HEK293 (cell line): ENCODE results near the gene RSPO4.

Experiments
- CTCF ChIA-PET: fragments of 350-600 bp; formaldehyde crosslinking; extraction: SDS; loops from one replicate; lab custom pipeline; 2021; ENCODE audit warnings: antibody characterized with exemption; lab: Yijun Ruan, JAX
- POLR2A ChIA-PET: fragments of 300-600 bp; formaldehyde crosslinking; extraction: SDS; loops from one replicate; lab custom pipeline; 2020; ENCODE audit warnings: antibody characterized with exemption, inconsistent platforms; lab: Yijun Ruan, JAX
- H3K27ac ChIP-seq: fragments of 200-500 bp; sonication (Bioruptor generic); 2 replicates; pipeline ENCODE4 v1.5.1; 2014; ENCODE audit warnings: low read depth, low read length, control low read depth, inconsistent platforms; ENCODE audit errors: extremely low read depth
- H3K36me3 ChIP-seq, 2 experiments: fragments of 200-500 bp in 1 of 2; sonication (Bioruptor generic) in 1 of 2; 1 replicate in 1 of 2; 2 replicates in 1 of 2; pipeline ENCODE4 v1.5.1; 2014 to 2017; ENCODE audit warnings: inconsistent platforms in 2 of 2, low read length in 2 of 2; ENCODE audit not compliant: control insufficient read depth in 2 of 2, insufficient read depth in 1 of 2
- H3K4me1 ChIP-seq: fragments of 200-500 bp; sonication (Bioruptor generic); 2 replicates; pipeline ENCODE4 v1.5.1; 2014; ENCODE audit warnings: mild to moderate bottlenecking, low read length, inconsistent platforms; ENCODE audit not compliant: control insufficient read depth, insufficient read depth
- H3K4me3 ChIP-seq: 2 replicates; pipeline ENCODE4 v1.5.1; 2011; ENCODE audit warnings: low read depth, mild to moderate bottlenecking, control low read depth, low read length, moderate library complexity
- H3K9me3 ChIP-seq: fragments of 200-500 bp; sonication (Bioruptor generic); 2 replicates; pipeline ENCODE4 v1.5.1; 2014; ENCODE audit warnings: low read depth, low read length, inconsistent platforms; ENCODE audit not compliant: control insufficient read depth, insufficient read depth
- ATF2 ChIP-seq: fragments of 450-650 bp; formaldehyde crosslinking; IDR thresholded peaks from 2 replicates; pipeline ENCODE4 v1.5.1; 2016; ENCODE audit warnings: missing biosample characterization, missing genetic modification characterization, low read depth
- GLI2 ChIP-seq: fragments of 450-650 bp; formaldehyde crosslinking; IDR thresholded peaks from 2 replicates; pipeline ENCODE4; 2017; ENCODE audit warnings: missing biosample characterization, missing genetic modification characterization, low read depth, borderline replicate concordance
- IKZF3 ChIP-seq: fragments of 450-650 bp; IDR thresholded peaks from 2 replicates; pipeline ENCODE4 v1.5.0; 2018; ENCODE audit warnings: missing biosample characterization, mild to moderate bottlenecking, missing genetic modification characterization, moderate library complexity
- KLF8 ChIP-seq: fragments of 450-650 bp; formaldehyde crosslinking; IDR thresholded peaks from 2 replicates; pipeline ENCODE4 v1.5.1; 2016; ENCODE audit warnings: missing biosample characterization, missing genetic modification characterization
- SCRT2 ChIP-seq: fragments of 450-650 bp; formaldehyde crosslinking; IDR thresholded peaks from 2 replicates; pipeline ENCODE4 v1.5.1; 2016; ENCODE audit warnings: missing biosample characterization, missing genetic modification characterization
- ZNF10 ChIP-seq: fragments of 450-650 bp; formaldehyde crosslinking; IDR thresholded peaks from 2 replicates; pipeline ENCODE4 v1.5.1; 2017; ENCODE audit warnings: missing biosample characterization, missing genetic modification characterization
- ZNF121 ChIP-seq: fragments of 450-650 bp; formaldehyde crosslinking; IDR thresholded peaks from 2 replicates; pipeline ENCODE4 v1.5.1; 2016; ENCODE audit warnings: missing biosample characterization, missing genetic modification characterization
- ZNF132 ChIP-seq: fragments of 450-650 bp; formaldehyde crosslinking; IDR thresholded peaks from 2 replicates; pipeline ENCODE4 v1.5.1; 2017; ENCODE audit warnings: missing biosample characterization, missing genetic modification characterization, borderline replicate concordance
- ZNF324 ChIP-seq: fragments of 450-650 bp; formaldehyde crosslinking; IDR thresholded peaks from 2 replicates; pipeline ENCODE4 v1.5.1; 2016; ENCODE audit warnings: missing biosample characterization, missing genetic modification characterization
- ZNF449 ChIP-seq: fragments of 450-650 bp; formaldehyde crosslinking; IDR thresholded peaks from 2 replicates; pipeline ENCODE4 v1.5.1; 2017; ENCODE audit warnings: missing biosample characterization, mild to moderate bottlenecking, missing genetic modification characterization, moderate library complexity
- ZNF514 ChIP-seq: fragments of 450-650 bp; formaldehyde crosslinking; IDR thresholded peaks from 2 replicates; pipeline ENCODE4 v1.5.1; 2016; ENCODE audit warnings: missing biosample characterization, missing genetic modification characterization
- ZNF530 ChIP-seq: fragments of 450-650 bp; formaldehyde crosslinking; IDR thresholded peaks from 2 replicates; pipeline ENCODE4 v1.5.1; 2016; ENCODE audit warnings: low read depth, missing biosample characterization, missing genetic modification characterization
- ZNF544 ChIP-seq: fragments of 450-650 bp; formaldehyde crosslinking; IDR thresholded peaks from 2 replicates; pipeline ENCODE4 v1.5.0; 2017; ENCODE audit warnings: missing biosample characterization, missing genetic modification characterization
- ZNF571 ChIP-seq: fragments of 450-650 bp; formaldehyde crosslinking; IDR thresholded peaks from 2 replicates; pipeline ENCODE4 v1.5.0; 2017; ENCODE audit warnings: missing biosample characterization, missing genetic modification characterization
- ZNF580 ChIP-seq: fragments of 450-650 bp; formaldehyde crosslinking; IDR thresholded peaks from 2 replicates; pipeline ENCODE4 v1.5.1; 2016; ENCODE audit warnings: missing biosample characterization, missing genetic modification characterization
- ZNF626 ChIP-seq: fragments of 450-650 bp; sonication (Bioruptor Pico); formaldehyde crosslinking; IDR thresholded peaks from 2 replicates; pipeline ENCODE4 v1.5.1; 2018; ENCODE audit warnings: missing biosample characterization, missing genetic modification characterization, inconsistent platforms
- ZSCAN30 ChIP-seq: fragments of 450-650 bp; IDR thresholded peaks from 2 replicates; pipeline ENCODE4 v1.5.1; 2018; ENCODE audit warnings: missing biosample characterization, mild to moderate bottlenecking, missing genetic modification characterization, moderate library complexity
- TF ChIP-seq, protein P1 (sequence below): fragments of 450-650 bp; formaldehyde crosslinking; conservative IDR thresholded peaks from 2 replicates; pipeline ENCODE4 v1.5.1; 2016; ENCODE audit warnings: low read depth, missing biosample characterization, missing genetic modification characterization
- TF ChIP-seq, protein P2 (sequence below): fragments of 450-650 bp; formaldehyde crosslinking; IDR thresholded peaks from 2 replicates; pipeline ENCODE4 v1.5.1; 2016; ENCODE audit warnings: missing biosample characterization, missing genetic modification characterization
- TF ChIP-seq, protein P3 (sequence below): fragments of 450-650 bp; formaldehyde crosslinking; IDR thresholded peaks from 2 replicates; pipeline ENCODE4 v1.5.1; 2016; ENCODE audit warnings: missing biosample characterization, missing genetic modification characterization

RSPO4 gene

DNA sequence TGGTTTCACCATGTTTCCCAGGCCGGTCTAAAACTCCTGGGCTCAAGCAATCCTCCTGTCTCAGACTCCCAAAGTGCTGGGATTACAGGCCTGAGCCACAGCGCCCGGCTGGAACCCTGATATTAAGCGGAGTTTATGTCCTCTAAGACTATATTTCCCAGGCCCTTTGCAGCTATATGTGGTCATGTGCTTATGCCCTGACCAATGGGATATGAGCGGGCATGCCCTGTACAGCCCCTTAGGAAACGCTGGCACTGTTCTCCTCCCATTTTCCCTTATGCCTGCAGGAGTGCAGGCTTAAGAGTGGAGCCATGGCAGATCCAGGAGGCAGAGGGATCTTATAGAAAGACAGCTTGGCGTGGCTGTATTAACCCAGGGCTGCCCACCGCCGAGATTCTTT lies 29.9 kb downstream of the RSPO4 start:
- H3K4me1 ChIP-seq: no peaks in the 10 kb centered on the region; the same call in 1 of the 2 replicates
- TF ChIP-seq ZNF544 (tag by site-specific recombination) (no peak), SCRT2 (tag by site-specific recombination) (no peak), KLF8 (tag by site-specific recombination) (no peak), ZNF449 (tag by site-specific recombination) (no peak), ZNF10 (tag by site-specific recombination) (no peak)
- TF ChIP-seq, protein P1, sequence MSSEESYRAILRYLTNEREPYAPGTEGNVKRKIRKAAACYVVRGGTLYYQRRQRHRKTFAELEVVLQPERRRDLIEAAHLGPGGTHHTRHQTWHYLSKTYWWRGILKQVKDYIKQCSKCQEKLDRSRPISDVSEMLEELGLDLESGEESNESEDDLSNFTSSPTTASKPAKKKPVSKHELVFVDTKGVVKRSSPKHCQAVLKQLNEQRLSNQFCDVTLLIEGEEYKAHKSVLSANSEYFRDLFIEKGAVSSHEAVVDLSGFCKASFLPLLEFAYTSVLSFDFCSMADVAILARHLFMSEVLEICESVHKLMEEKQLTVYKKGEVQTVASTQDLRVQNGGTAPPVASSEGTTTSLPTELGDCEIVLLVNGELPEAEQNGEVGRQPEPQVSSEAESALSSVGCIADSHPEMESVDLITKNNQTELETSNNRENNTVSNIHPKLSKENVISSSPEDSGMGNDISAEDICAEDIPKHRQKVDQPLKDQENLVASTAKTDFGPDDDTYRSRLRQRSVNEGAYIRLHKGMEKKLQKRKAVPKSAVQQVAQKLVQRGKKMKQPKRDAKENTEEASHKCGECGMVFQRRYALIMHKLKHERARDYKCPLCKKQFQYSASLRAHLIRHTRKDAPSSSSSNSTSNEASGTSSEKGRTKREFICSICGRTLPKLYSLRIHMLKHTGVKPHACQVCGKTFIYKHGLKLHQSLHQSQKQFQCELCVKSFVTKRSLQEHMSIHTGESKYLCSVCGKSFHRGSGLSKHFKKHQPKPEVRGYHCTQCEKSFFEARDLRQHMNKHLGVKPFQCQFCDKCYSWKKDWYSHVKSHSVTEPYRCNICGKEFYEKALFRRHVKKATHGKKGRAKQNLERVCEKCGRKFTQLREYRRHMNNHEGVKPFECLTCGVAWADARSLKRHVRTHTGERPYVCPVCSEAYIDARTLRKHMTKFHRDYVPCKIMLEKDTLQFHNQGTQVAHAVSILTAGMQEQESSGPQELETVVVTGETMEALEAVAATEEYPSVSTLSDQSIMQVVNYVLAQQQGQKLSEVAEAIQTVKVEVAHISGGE (tag by site-specific recombination): no peak
- ChIA-PET POLR2A (no interaction called here), CTCF (interaction anchor here (0.7 to 13.9 kb wide), 4 partner anchors 15 to 426 kb away, joined by 3 to 99 read pairs (median 7); no protein-coding TSS in a partner anchor)
- H3K9me3 ChIP-seq: no peaks in the 10 kb centered on the region
- no peak overlapping the region for H3K27ac ChIP-seq
- H3K4me3 ChIP-seq: no peak overlapping the region
- no peaks in the 10 kb centered on the region for H3K36me3 ChIP-seq

- no peaks in the 10 kb centered on the region for H3K36me3 ChIP-seq
- CTCF ChIA-PET: interaction anchor here (0.6 to 13.9 kb wide), 4 partner anchors 14 to 156 kb away, joined by 3 to 99 read pairs (median 8); no protein-coding TSS in a partner anchor
- TF ChIP-seq ZNF530 (tag by site-specific recombination): no peak
- no peaks in the 10 kb centered on the region for H3K9me3 ChIP-seq
- H3K4me3 ChIP-seq: no peak overlapping the region
- H3K4me1 ChIP-seq: no peaks in the 10 kb centered on the region; the same call in 1 of the 2 replicates
- no peak overlapping the region for H3K27ac ChIP-seq
- POLR2A ChIA-PET: no interaction called here
Measured at GRCh38 chr20:971346-971745, 30.8 kb downstream of the RSPO4 start.

DNA sequence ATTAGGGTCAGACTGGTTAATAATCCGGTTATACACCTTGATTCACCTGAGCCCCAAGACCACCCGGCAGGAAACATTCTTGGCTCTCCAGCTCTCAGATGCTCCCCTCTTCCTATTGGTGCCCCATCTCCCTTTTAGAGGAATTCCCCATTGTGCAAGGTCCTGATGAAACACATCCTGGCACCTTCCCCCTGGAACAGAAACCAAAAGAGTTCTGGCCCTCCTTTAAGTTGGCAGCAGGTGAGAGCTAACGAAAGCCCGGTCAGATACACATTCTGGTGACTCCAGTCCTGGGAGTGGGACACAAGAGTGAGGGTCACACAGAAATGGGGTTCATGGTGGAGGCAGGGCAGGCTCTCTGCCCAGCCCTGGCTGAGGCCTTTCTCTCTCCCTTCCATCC lies 32.2 kb downstream of the RSPO4 start:
- Histone ChIP-seq H3K27ac (no peak overlapping the region), H3K36me3 (no peaks in the 10 kb centered on the region), H3K9me3 (no peaks in the 10 kb centered on the region), H3K4me1 (no peaks in the 10 kb centered on the region; the same call in 1 of the 2 replicates), H3K4me3 (no peak overlapping the region)
- TF ChIP-seq ZNF626 (tag by site-specific recombination) (no peak), ATF2 (tag by site-specific recombination) (no peak), ZNF121 (tag by site-specific recombination) (no peak), ZNF580 (no peak), ZNF571 (tag by site-specific recombination) (no peak), ZNF132 (tag by site-specific recombination) (no peak), GLI2 (tag by site-specific recombination) (no peak), ZNF514 (tag by site-specific recombination) (no peak), ZNF324 (no peak), IKZF3 (tag by site-specific recombination) (no peak), ZSCAN30 (no peak)
- TF ChIP-seq, protein P2, sequence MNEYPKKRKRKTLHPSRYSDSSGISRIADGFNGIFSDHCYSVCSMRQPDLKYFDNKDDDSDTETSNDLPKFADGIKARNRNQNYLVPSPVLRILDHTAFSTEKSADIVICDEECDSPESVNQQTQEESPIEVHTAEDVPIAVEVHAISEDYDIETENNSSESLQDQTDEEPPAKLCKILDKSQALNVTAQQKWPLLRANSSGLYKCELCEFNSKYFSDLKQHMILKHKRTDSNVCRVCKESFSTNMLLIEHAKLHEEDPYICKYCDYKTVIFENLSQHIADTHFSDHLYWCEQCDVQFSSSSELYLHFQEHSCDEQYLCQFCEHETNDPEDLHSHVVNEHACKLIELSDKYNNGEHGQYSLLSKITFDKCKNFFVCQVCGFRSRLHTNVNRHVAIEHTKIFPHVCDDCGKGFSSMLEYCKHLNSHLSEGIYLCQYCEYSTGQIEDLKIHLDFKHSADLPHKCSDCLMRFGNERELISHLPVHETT (tag by site-specific recombination): no peak
- TF ChIP-seq, protein P3, sequence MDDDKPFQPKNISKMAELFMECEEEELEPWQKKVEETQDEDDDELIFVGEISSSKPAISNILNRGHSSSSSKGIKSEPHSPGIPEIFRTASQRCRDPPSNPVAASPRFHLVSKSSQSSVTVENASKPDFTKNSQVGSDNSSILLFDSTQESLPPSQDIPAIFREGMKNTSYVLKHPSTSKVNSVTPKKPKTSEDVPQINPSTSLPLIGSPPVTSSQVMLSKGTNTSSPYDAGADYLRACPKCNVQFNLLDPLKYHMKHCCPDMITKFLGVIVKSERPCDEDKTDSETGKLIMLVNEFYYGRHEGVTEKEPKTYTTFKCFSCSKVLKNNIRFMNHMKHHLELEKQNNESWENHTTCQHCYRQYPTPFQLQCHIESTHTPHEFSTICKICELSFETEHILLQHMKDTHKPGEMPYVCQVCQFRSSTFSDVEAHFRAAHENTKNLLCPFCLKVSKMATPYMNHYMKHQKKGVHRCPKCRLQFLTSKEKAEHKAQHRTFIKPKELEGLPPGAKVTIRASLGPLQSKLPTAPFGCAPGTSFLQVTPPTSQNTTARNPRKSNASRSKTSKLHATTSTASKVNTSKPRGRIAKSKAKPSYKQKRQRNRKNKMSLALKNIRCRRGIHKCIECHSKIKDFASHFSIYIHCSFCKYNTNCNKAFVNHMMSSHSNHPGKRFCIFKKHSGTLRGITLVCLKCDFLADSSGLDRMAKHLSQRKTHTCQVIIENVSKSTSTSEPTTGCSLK (tag by site-specific recombination): no peak
- ChIA-PET CTCF (interaction anchor here (0.5 to 13.9 kb wide), 2 partner anchors 13 to 520 kb away, joined by 3 to 99 read pairs; no protein-coding TSS in a partner anchor), POLR2A (no interaction called here)
